T-helper 2 cell treated with Interferon-gamma antibody and Interleukin-4, amounts not matched to agents 100 ng/mL and 5 ng/mL, for 36 hours (primary cell): ENCODE measurements around the gene IGFBPL1. TPM values are rescaled to one million over a fixed set of nuclear protein-coding genes. Genes with fewer than 3 reads are reported as not detected.

Experiments
- intact Hi-C: fragments of 100-400 bp; cut with micrococcal nuclease; formaldehyde crosslinking; loops from one replicate; pipeline ENCODE4 v1.15.1; 2023
- total RNA-seq: library from RNA; stranded (reverse); gene quantifications from 2 replicates; pipeline ENCODE4 v1.2.3, GENCODE V29; 2022

The IGFBPL1 gene
- total RNA-seq, 1 donor from 2014 or later: 0.20 TPM

- intact Hi-C loops: no loop called here
Measured at GRCh38 chr9:38358390-38359296, 65.6 kb downstream of the IGFBPL1 start.

GRCh38 chr9:38357350-38358114 is 66.7 kb downstream of the IGFBPL1 start:
- intact Hi-C loops: no loop called here

- intact Hi-C loops: no loop called here
Measured at GRCh38 chr9:38356851-38357250, 67.4 kb downstream of the IGFBPL1 start.

Other genes with a start within 250 kb of the IGFBPL1 start
- 17.8 and 18.8 TPM in 2 replicates for gene ALDH1B1, start 31.8 kb downstream of the IGFBPL1 start, total RNA-seq
- gene ANKRD18A, start 196.1 kb upstream of the IGFBPL1 start, total RNA-seq: 2.1 and 4.5 TPM in 2 replicates